SK-N-SH (cell line): ENCODE measurements around the gene UBE2G1. TPM values are rescaled to one million over a fixed set of nuclear protein-coding genes. Genes with fewer than 3 reads are reported as not detected.

ENCODE experiments used
- CTCF ChIA-PET: fragments of 300-600, 350-600 bp; formaldehyde crosslinking; extraction: SDS; loops from one replicate; lab custom pipeline; 2021; lab: Yijun Ruan, JAX
- POLR2A ChIA-PET: fragments of 350-600 bp; sonication (Branson Sonifier 250); formaldehyde crosslinking; extraction: SDS; loops from one replicate; lab custom pipeline; 2020; ENCODE audit warnings: antibody characterized with exemption, inconsistent platforms; lab: Yijun Ruan, JAX
- DNase-seq: peaks from one replicate; pipeline ENCODE4 v3.0.0; 2012
- H2AFZ ChIP-seq: fragments of 200-600 bp; sonication (generic); 2 replicates; pipeline ENCODE4 v1.8.1; 2016; ENCODE audit warnings: antibody characterized with exemption, mild to moderate bottlenecking, low read depth
- H3F3A ChIP-seq: fragments of 200-600 bp; sonication (generic); replicated peaks from 2 replicates; pipeline ENCODE3; 2016; ENCODE audit warnings: antibody characterized with exemption, mild to moderate bottlenecking; ENCODE audit not compliant: insufficient read depth
- H3K27ac ChIP-seq, 2 experiments: fragments of 200-500 bp in 1 of 2; fragments of 200-600 bp in 1 of 2; sonication (Bioruptor generic) in 1 of 2; sonication (generic), shearing (Covaris generic) in 1 of 2; 2 replicates each; pipeline versions ENCODE4 v1.5.1 to v1.6.1; 2014 to 2016; ENCODE audit warnings: low read depth in 2 of 2, inconsistent platforms in 1 of 2, low read length in 1 of 2, mild to moderate bottlenecking in 1 of 2, mixed read lengths in 1 of 2
- H3K27me3 ChIP-seq: fragments of 200-600 bp; sonication (generic), shearing (Covaris generic); 2 replicates; pipeline ENCODE4 v1.6.1; 2016; ENCODE audit warnings: mixed run types; ENCODE audit not compliant: insufficient read depth
- H3K36me3 ChIP-seq, 2 experiments: fragments of 200-500 bp in 1 of 2; fragments of 200-600 bp in 1 of 2; sonication (Bioruptor generic) in 1 of 2; sonication (generic) in 1 of 2; replicated peaks in 1 of 2; 2 replicates each; pipeline versions ENCODE3 to v1.5.1; 2014 to 2016; ENCODE audit warnings: low read length in 1 of 2, mild to moderate bottlenecking in 1 of 2; ENCODE audit not compliant: insufficient read depth in 2 of 2, control insufficient read depth in 1 of 2
- H3K4me1 ChIP-seq, 2 experiments: fragments of 200-500 bp in 1 of 2; fragments of 200-600 bp in 1 of 2; sonication (Bioruptor generic) in 1 of 2; sonication (generic), shearing (Covaris generic) in 1 of 2; 2 replicates each; pipeline versions ENCODE4 v1.5.1 to v1.6.1; 2014 to 2016; ENCODE audit warnings: low read depth in 1 of 2, low read length in 1 of 2, mixed run types in 1 of 2; ENCODE audit not compliant: insufficient read depth in 2 of 2, control insufficient read depth in 1 of 2
- H3K4me2 ChIP-seq: fragments of 200-600 bp; sonication (generic), shearing (Covaris generic); 2 replicates; pipeline ENCODE4 v1.6.1; 2017; ENCODE audit warnings: mixed run types
- H3K4me3 ChIP-seq, 2 experiments: fragments of 200-500 bp in 1 of 2; fragments of 200-600 bp in 1 of 2; sonication (Bioruptor generic) in 1 of 2; sonication (generic), shearing (Covaris generic) in 1 of 2; 2 replicates each; pipeline versions ENCODE4 v1.5.1 to v1.8.1; 2014 to 2016; ENCODE audit warnings: low read depth in 2 of 2, inconsistent platforms in 1 of 2, low read length in 1 of 2, mild to moderate bottlenecking in 1 of 2, mixed read lengths in 1 of 2, moderate library complexity in 1 of 2
- H3K79me2 ChIP-seq: fragments of 200-600 bp; sonication (generic); 2 replicates; pipeline ENCODE4 v1.8.1; 2017; ENCODE audit warnings: mild to moderate bottlenecking; ENCODE audit not compliant: insufficient read depth
- H3K9ac ChIP-seq: fragments of 200-600 bp; sonication (generic); 2 replicates; pipeline ENCODE4 v1.6.1; 2017; ENCODE audit warnings: mixed run types
- H3K9me2 ChIP-seq: fragments of 200-600 bp; sonication (generic); 2 replicates; pipeline ENCODE4 v1.6.1; 2017; ENCODE audit warnings: mixed run types
- H3K9me3 ChIP-seq: fragments of 200-600 bp; sonication (generic); 2 replicates; pipeline ENCODE4 v1.6.1; 2017; ENCODE audit warnings: mixed run types, mild to moderate bottlenecking, moderate library complexity
- H4K20me1 ChIP-seq: fragments of 200-600 bp; sonication (generic); 2 replicates; pipeline ENCODE4 v1.6.1; 2017; ENCODE audit warnings: mild to moderate bottlenecking, mixed run types; ENCODE audit not compliant: insufficient read depth
- CHD2 ChIP-seq: fragments of 150-350 bp; IDR thresholded peaks from 2 replicates; pipeline ENCODE4 v1.6.1; 2018; ENCODE audit warnings: low read length; ENCODE audit not compliant: partially characterized antibody
- ELF1 ChIP-seq: IDR thresholded peaks from 2 replicates; pipeline ENCODE4 v1.4.0; 2012
- GABPA ChIP-seq: IDR thresholded peaks from 2 replicates; pipeline ENCODE4 v1.4.0; 2012; ENCODE audit warnings: low read depth, mild to moderate bottlenecking
- GATA2 ChIP-seq: sonication (generic); formaldehyde crosslinking; IDR thresholded peaks from 2 replicates; pipeline ENCODE4 v1.5.0; 2020; ENCODE audit warnings: mild to moderate bottlenecking, missing genetic modification reagents
- JUND ChIP-seq: IDR thresholded peaks from 2 replicates; pipeline ENCODE4 v1.4.0; 2012
- NFIC ChIP-seq: IDR thresholded peaks from 2 replicates; pipeline ENCODE4 v1.4.0; 2012; ENCODE audit warnings: borderline replicate concordance
- NRF1 ChIP-seq: IDR thresholded peaks from 2 replicates; pipeline ENCODE4 v1.6.1; 2012; ENCODE audit warnings: low read depth, mild to moderate bottlenecking, low read length
- POLR2AphosphoS5 ChIP-seq: IDR thresholded peaks from 2 replicates; pipeline ENCODE4 v1.6.1; 2012; ENCODE audit warnings: low read depth, low read length
- RCOR1 ChIP-seq: fragments of 150-350 bp; IDR thresholded peaks from 2 replicates; pipeline ENCODE4 v1.6.1; 2017; ENCODE audit warnings: antibody characterized with exemption, low read length
- RFX5 ChIP-seq: IDR thresholded peaks from 2 replicates; pipeline ENCODE4 v1.6.1; 2012; ENCODE audit warnings: mild to moderate bottlenecking, improper control_type of control experiment, low read length
- RXRA ChIP-seq: IDR thresholded peaks from 2 replicates; pipeline ENCODE4 v1.4.0; 2012; ENCODE audit warnings: low read depth, mild to moderate bottlenecking, borderline replicate concordance
- TAF1 ChIP-seq: IDR thresholded peaks from 2 replicates; pipeline ENCODE4 v1.6.1; 2012; ENCODE audit warnings: low read depth, mild to moderate bottlenecking, low read length, moderate library complexity, borderline replicate concordance
- TEAD4 ChIP-seq: IDR thresholded peaks from 2 replicates; pipeline ENCODE4 v1.4.0; 2012; ENCODE audit warnings: mild to moderate bottlenecking, borderline replicate concordance; ENCODE audit not compliant: insufficient read depth
- YY1 ChIP-seq: IDR thresholded peaks from 2 replicates; pipeline ENCODE4 v1.4.0; 2012; ENCODE audit warnings: low read depth, mild to moderate bottlenecking
- WGBS: methylation state at CpG from one replicate; pipeline ENCODE4 v1.1.6; 2017; ENCODE audit warnings: low lambda C conversion rate; 5-methylcytosine and 5-hydroxymethylcytosine counted together
- polyA plus RNA-seq, 3 experiments: library from polyadenylated mRNA; depleted of rRNA; stranded (reverse); fragments of >200 nt; gene quantifications; 2 replicates each; pipeline ENCODE4 v1.2.3, GENCODE V29; 2012
- TF ChIP-seq, protein P1 (sequence below): fragments of 200-600 bp; sonication (generic); IDR thresholded peaks from 2 replicates; pipeline ENCODE4 v1.6.1; 2017; ENCODE audit warnings: antibody characterized with exemption, mild to moderate bottlenecking, moderate library complexity
- TF ChIP-seq, protein P2 (sequence below): IDR thresholded peaks from 2 replicates; pipeline ENCODE4 v1.6.1; 2012; ENCODE audit warnings: mild to moderate bottlenecking, low read depth, low read length, moderate library complexity
- TF ChIP-seq, protein P3 (sequence below): IDR thresholded peaks from 2 replicates; pipeline ENCODE4 v1.4.0; 2012; ENCODE audit warnings: low read depth, borderline replicate concordance
- TF ChIP-seq, protein P4 (sequence below): IDR thresholded peaks from 2 replicates; pipeline ENCODE4 v1.4.0; 2012; ENCODE audit warnings: low read depth

Gene UBE2G1
- polyA plus RNA-seq, 1 of the 3 experiments (the other 2 are of a cell fraction) = 23.2 TPM

DNA sequence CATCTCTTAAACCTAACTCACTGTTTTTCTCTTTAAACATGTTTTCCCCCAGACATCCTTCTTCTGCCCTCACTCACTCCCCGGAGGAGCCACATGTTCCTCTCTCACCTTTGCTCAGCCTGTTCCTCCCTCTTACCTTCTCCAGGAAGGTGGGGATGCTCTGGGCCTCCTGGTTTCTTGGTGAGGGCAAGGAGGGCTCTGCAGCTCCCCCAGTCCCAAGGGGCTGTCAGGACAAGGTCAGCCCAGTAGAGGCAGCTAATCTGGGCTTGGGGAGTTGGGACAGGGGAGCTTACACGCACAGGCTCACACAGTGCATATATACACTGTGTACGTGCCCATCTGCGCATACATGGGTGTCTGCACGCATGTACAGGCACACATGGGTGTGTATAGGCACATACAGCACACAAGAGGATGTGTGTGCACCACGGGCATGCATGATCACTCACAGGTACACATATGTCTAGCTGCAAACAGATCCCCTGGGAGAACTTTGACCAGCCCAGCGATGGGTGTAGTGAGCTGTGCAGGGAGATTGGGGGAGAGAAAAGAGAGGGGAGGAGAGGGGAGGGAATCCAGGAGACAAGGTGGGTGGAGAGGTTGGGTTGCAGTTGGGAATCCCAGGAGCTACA, 38.7 kb upstream of the UBE2G1 start:
- no peak overlapping the region for H3K4me3 ChIP-seq
- no peaks in the 10 kb centered on the region for H3K36me3 ChIP-seq
- no peak overlapping the region for H3K9ac ChIP-seq
- ChIA-PET POLR2A (no interaction called here), CTCF (interaction anchor here (1.2 to 1.4 kb wide), 3 partner anchors 8 to 205 kb away, joined by 3 to 6 read pairs (median 4); no protein-coding TSS in a partner anchor)
- no peaks in the 10 kb centered on the region for H3K4me1 ChIP-seq
- H3K27ac ChIP-seq = no peak overlapping the region
- no peaks in the 10 kb centered on the region for H3K27me3 ChIP-seq
- H3K4me2 ChIP-seq = no peak overlapping the region
- no peaks in the 10 kb centered on the region for H3F3A ChIP-seq
- no peaks in the 10 kb centered on the region for H4K20me1 ChIP-seq
- H3K9me3 ChIP-seq = no peaks in the 10 kb centered on the region
- H3K9me2 ChIP-seq = no peaks in the 10 kb centered on the region
- TF ChIP-seq YY1 (no peak), GATA2 (CRISPR knock-in tag) (no peak), POLR2AphosphoS5 (no peak), TEAD4 (no peak)
- DNase-seq = no peak
- H2AFZ ChIP-seq = no peak overlapping the region
- 78% methylated on average over 7 of the region's 7 CpGs for WGBS
- no peaks in the 10 kb centered on the region for H3K79me2 ChIP-seq

DNA sequence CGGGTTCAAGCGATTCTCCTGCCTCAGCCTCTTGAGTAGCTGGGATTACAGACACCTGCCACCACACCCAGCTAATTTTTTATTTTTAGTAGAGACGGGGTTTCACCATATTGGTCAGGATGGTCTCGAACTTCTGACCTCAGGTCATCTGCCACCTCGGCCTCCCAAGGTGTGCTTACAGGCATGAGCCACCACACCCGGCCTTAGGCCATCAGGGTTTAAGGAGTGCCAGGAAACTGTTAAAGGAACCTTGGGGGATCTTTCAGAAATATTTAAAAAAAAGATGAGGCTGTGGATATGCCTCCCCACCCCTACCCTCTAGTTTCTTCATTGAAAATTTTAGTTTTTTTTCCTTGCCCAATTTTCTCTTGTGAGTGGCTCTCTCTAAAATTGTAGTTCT, 31.4 kb upstream of the UBE2G1 start:
- Histone ChIP-seq H3F3A (no peaks in the 10 kb centered on the region), H3K4me1 (no peaks in the 10 kb centered on the region), H3K79me2 (no peaks in the 10 kb centered on the region), H3K36me3 (no peaks in the 10 kb centered on the region), H3K27ac (no peak overlapping the region), H3K9ac (no peak overlapping the region), H3K27me3 (no peaks in the 10 kb centered on the region), H3K9me3 (no peaks in the 10 kb centered on the region), H3K4me2 (no peak overlapping the region), H4K20me1 (no peaks in the 10 kb centered on the region), H3K4me3 (no peak overlapping the region), H3K9me2 (no peaks in the 10 kb centered on the region), H2AFZ (no peak overlapping the region)
- ChIA-PET POLR2A (no interaction called here), CTCF (no interaction called here)
- no peak for TF ChIP-seq POLR2AphosphoS5
- TF ChIP-seq ELF1 = no peak
- TF ChIP-seq, protein P1, sequence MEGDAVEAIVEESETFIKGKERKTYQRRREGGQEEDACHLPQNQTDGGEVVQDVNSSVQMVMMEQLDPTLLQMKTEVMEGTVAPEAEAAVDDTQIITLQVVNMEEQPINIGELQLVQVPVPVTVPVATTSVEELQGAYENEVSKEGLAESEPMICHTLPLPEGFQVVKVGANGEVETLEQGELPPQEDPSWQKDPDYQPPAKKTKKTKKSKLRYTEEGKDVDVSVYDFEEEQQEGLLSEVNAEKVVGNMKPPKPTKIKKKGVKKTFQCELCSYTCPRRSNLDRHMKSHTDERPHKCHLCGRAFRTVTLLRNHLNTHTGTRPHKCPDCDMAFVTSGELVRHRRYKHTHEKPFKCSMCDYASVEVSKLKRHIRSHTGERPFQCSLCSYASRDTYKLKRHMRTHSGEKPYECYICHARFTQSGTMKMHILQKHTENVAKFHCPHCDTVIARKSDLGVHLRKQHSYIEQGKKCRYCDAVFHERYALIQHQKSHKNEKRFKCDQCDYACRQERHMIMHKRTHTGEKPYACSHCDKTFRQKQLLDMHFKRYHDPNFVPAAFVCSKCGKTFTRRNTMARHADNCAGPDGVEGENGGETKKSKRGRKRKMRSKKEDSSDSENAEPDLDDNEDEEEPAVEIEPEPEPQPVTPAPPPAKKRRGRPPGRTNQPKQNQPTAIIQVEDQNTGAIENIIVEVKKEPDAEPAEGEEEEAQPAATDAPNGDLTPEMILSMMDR = no peak
- TF ChIP-seq TAF1 = no peak
- TF ChIP-seq RCOR1 = no peak
- no peak for TF ChIP-seq RFX5
- TF ChIP-seq GABPA = no peak
- TF ChIP-seq, protein P2, sequence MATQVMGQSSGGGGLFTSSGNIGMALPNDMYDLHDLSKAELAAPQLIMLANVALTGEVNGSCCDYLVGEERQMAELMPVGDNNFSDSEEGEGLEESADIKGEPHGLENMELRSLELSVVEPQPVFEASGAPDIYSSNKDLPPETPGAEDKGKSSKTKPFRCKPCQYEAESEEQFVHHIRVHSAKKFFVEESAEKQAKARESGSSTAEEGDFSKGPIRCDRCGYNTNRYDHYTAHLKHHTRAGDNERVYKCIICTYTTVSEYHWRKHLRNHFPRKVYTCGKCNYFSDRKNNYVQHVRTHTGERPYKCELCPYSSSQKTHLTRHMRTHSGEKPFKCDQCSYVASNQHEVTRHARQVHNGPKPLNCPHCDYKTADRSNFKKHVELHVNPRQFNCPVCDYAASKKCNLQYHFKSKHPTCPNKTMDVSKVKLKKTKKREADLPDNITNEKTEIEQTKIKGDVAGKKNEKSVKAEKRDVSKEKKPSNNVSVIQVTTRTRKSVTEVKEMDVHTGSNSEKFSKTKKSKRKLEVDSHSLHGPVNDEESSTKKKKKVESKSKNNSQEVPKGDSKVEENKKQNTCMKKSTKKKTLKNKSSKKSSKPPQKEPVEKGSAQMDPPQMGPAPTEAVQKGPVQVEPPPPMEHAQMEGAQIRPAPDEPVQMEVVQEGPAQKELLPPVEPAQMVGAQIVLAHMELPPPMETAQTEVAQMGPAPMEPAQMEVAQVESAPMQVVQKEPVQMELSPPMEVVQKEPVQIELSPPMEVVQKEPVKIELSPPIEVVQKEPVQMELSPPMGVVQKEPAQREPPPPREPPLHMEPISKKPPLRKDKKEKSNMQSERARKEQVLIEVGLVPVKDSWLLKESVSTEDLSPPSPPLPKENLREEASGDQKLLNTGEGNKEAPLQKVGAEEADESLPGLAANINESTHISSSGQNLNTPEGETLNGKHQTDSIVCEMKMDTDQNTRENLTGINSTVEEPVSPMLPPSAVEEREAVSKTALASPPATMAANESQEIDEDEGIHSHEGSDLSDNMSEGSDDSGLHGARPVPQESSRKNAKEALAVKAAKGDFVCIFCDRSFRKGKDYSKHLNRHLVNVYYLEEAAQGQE = no peak
- no peak for TF ChIP-seq RXRA
- TF ChIP-seq CHD2 = no peak
- no peak for TF ChIP-seq GATA2 (CRISPR knock-in tag)
- TF ChIP-seq, protein P3, sequence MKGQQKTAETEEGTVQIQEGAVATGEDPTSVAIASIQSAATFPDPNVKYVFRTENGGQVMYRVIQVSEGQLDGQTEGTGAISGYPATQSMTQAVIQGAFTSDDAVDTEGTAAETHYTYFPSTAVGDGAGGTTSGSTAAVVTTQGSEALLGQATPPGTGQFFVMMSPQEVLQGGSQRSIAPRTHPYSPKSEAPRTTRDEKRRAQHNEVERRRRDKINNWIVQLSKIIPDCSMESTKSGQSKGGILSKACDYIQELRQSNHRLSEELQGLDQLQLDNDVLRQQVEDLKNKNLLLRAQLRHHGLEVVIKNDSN = no peak
- TF ChIP-seq TEAD4 = no peak
- TF ChIP-seq NFIC = no peak
- TF ChIP-seq NRF1 = no peak
- TF ChIP-seq, protein P4, sequence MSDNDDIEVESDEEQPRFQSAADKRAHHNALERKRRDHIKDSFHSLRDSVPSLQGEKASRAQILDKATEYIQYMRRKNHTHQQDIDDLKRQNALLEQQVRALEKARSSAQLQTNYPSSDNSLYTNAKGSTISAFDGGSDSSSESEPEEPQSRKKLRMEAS = no peak
- TF ChIP-seq JUND = no peak
- 85% methylated on average over 6 of the region's 6 CpGs for WGBS
- DNase-seq = no peak
